ENCODE data around the gene SIDT1. TPM values are rescaled to one million over a fixed set of nuclear protein-coding genes. Genes with fewer than 3 reads are reported as not detected.
"Not testable (repeated sequence)": the region's sequence is repeated elsewhere in the genome, so short reads cannot be mapped to it uniquely, and the experiment has no call there.

The SIDT1 gene
- polyA plus RNA-seq, 1 donor, result 2.6 TPM

DNA sequence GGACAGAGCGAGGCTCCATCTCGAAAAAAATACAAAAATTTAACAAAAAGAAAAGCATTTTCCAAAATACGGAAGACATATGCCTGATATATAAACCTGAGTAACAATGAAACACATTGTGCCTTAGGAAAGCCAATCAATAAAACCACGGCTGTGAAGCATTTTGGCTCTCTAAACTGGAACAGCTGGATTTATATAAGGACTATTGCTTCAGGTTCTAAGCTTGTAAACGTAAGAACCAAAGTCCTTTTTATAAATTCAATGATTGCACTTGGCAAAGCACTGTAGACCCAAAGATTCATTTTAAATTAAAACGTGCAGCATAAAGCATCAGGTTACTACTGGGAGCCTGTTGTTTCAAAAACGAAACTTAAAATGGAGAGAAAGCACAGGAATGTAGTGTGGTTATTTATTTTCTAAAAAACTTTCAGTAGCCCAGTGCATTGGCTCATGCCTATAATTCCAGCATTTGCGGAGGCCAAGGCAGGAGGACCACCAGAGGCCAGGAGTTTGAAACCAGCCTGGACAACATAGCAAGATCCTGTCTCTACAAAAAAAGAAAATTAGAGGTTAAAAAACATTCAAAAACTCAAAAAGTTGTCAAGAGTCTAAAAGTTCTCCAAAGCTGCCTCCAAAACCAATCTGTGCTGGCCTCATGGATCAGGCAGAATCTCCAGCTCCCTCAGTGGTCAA lies 102.6 kb downstream of the SIDT1 start:
- no peak for DNase-seq (ENCODE audit: low read depth)

DNA sequence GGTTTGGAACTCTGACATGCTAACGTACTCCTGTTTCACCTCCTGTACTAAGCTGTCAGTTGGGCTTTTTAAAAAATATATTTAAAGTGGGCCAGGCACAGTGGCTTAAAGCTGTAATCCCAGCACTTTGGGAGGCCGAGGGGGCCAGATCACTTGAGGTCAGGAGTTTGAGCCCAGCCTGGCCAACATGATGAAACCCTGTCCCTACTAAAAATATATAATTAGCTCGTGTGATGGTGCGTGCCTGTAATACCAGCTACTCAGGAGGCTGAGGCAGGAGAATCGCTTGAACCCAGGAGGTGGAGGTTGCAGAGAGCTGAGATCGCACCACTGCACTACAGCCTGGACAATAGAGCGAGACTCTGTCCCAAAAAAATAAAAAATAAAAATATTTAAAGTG lies 103.7 kb downstream of the SIDT1 start:
- DNase-seq (ENCODE audit: low read depth), result not testable (repeated sequence)

DNA sequence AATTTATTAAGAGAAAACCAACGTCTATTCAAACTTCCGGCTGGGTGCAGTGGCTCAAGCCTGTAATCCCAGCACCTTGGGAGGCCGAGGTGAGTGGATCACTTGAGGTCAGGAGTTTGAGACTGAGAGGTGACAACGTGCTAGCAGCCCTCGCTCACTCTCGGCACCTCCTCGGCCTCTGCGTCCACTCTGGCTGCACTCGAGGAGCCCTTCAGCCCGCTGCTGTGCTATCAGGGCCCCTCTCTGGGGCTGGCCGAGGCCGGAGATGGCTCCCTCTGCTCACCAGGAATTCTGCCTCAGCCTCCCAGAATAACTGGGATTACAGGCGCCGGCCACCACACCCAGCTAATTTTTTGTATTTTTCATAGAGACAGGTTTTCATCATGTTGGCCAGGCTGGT lies 105.4 kb downstream of the SIDT1 start:
- DNase-seq (ENCODE audit: low read depth), result no peak

DNA sequence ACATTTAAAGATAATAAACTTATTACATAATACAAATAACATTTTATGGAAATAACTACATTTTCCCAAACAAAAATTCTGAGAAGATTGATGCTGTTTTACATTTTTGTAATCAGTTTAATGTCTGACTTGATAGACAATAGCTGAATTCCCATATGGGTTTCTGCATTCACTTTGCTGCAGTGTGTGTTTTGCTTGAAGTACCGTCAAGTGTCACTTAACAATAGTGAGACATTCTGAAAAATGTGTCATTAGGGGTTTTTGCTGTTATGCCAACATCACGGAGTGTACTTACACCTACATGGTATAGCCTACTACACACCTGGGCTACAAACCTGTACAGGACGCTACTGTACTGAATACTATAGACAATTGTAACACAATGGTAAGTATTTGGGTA lies 106.6 kb downstream of the SIDT1 start:
- DNase-seq (ENCODE audit: low read depth), result no peak

DNA sequence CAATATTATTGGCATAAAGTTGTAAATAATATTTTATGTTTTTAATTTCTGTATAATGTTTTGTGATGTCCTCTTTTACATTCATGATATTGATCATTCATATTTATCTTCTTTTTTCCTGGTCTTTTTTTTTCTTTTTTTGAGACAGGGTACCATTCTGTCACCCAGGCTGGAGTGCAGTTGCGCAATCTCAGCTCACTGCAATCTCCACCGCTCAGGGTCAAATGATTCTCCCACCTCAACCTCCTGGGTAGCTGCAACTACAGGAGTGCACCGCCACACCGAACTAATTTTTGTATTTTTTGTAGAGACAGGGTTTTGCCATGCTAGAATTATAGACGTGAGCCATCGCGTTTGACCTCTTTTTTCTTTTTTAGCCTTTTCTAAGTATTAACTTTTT lies 111.2 kb downstream of the SIDT1 start:
- no peak for DNase-seq (ENCODE audit: low read depth)

DNA sequence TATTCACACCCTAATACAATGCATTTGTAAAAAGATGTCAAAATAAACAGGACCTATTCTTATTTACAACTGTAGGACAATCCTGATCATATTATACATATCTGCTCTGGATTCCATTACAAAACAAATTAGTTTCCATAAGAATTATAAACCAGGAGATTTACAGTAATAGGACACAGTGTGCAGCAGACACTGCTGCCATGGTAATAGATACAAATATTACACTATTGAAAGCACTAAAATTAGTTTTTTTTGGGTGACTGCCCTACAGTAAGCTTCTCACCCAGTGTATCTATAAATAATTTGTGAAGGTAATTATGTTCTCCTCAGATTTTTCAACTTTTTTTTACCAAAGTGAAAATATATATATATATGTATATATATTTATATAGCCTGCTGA lies 116.2 kb downstream of the SIDT1 start:
- no peak for DNase-seq (ENCODE audit: low read depth)

DNA sequence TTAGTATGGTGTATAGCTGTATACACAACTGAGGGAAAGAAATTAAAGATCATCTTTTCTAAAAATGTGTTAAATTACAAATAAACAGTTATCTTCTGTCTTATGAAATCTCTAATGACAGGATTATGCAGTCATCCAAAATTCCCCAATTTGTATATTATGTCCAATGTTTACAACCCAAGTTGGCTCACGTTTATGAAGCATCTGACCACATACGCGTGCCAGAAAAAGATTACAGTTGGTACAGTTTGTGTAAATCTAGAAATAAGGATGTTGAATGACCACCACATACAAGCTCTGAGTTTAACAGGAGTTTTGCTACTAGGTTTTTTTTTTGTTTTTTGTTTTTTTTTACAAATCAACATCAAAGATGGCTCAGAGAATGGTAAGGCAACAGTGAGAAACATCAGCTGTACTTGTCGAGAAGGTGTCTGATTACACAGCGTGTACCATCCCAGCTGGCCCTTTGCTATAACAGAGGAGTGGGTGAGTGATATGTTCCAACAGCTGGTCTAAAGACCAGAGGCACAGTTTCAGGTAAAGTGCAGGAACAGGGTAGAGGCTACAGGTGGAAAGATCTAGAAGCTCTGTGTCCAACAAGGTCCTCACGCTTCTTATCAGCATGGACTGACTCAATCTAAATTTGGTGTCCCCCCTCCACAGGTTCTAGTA lies 117.0 kb downstream of the SIDT1 start:
- DNase-seq (ENCODE audit: low read depth), result no peak

DNA sequence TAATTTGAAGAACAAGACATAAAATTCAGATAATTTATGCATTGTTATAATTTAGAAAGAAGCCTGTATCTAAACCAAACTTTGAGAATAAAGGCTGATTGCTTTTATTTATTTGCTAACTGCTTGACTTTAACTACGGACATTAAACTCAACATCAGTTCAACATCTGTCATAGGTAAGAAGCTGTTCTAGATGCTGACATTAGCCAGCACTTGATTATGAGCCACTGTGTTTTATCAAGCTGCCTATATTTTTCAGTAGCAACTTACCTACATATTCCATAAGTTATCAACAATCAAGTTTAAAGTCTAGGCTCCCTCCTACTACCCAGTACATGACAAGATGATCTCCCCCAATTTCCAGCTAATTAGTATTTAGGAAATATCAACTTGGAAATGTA lies 122.0 kb downstream of the SIDT1 start:
- DNase-seq (ENCODE audit: low read depth), result no peak

DNA sequence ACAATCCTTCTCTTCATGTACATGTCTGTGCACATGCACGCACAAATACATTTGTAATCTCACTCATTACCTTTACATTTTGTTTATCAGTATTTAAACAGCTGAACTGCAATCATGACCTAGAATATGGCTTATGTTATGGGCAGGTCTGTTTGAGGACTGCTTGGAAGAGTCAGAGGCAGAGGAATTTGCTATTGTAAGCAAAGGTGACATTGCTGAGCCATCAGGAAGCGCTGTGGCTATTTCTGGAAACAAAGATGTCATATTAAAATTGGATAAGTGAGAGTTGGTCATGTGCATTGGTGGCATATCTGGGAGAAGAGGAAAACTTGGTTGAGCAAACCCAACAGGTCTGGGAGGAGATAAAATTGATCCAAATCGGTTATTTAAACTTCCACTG lies 122.5 kb downstream of the SIDT1 start:
- DNase-seq (ENCODE audit: low read depth), result no peak

DNA sequence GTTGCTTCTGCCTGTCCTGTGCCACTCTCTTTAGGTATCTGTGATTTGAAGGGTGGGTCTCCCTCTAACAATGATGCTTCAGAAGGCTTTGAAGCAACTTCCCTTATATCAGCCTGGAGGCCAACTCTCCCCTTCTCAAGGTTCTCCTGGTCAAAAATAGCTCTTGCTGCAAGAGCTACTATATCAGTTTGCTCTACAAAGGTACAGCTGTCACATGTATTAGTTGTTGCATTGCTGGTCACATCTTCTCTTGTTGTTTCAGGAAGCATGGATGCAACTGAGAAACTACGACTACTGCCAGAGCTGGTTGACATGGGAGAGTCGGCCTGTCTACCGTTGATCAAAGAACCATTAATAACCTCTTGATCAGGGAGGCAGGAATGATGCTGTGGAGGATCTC lies 125.8 kb downstream of the SIDT1 start:
- DNase-seq (ENCODE audit: low read depth), result no peak

DNA sequence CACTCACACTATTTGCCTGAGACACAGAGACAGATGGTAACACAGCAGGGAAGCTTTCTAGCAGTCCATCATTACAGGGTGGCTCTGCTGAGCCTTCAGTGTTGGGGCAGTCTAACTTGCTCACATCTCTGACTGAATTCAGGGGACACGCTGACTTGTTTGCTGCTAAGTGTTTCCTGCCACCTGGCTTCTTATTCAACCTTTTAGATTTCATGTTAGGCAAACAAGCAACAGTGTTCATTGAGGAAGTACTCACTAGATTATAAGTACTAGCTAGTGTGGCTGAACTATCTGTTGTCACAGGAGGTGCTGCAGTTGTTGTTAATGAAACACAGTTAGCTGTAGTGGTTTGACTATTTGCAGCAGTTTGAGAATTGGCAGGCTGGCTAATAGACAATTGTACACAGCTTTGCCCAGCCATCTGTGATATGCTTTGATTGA lies 126.8 kb downstream of the SIDT1 start:
- no peak for DNase-seq (ENCODE audit: low read depth)

DNA sequence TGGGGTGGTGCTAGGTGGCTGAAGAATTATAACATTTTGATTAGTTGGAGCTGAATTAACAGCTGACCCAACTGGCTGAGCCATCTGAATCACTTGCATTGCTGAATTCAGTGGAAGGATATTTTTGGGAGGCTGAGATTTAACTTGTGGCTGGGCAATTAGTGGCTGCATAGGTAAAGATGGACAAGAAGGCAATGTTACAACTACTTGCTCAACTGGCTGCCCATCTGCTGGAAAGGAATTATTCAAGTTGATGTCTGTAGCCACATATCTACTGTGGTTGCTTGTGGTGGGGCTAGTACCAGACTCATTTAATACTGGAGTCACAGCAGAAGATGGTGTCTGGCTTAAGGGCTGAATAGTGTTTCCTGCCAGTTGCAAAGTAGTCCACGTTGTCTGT lies 127.6 kb downstream of the SIDT1 start:
- DNase-seq (ENCODE audit: low read depth), result no peak

DNA sequence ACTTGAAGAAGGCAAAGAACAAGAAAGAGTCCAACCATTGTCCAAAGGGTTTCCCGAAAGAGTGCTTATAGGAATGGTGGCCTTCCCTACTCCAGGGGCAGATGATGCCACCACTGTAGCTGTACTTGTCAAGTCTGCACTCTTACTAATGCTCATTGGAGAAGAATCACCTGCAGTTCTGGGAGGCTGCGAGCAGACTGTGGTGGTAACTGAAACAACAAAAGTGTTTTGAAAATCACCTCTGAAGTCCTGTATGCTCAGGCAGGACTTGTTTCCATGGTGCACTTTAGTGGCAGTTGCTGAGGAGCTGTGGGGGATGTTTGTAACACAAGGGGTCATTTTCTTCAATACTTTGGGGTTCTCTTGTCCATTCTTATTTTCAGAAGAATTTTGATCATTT lies 128.1 kb downstream of the SIDT1 start:
- DNase-seq (ENCODE audit: low read depth), result no peak

DNA sequence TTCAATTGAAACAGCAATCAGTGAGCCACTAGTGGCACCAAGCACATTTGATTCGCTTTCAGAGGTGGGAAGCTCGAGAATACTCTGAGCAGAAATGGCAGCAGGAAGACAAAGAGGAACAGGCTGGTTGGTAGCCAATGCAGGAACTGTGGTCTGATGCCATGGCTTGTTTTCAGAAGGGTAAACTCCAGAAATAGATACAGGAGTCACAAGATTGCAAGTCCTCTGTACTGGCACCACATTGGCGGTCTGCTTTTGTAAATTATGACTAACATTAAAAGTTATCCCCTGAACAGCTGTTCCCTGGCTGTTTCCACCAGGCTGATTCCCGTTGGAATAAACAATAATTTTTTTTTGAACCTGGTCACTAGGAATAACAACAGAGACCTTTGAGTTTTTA lies 128.5 kb downstream of the SIDT1 start:
- DNase-seq (ENCODE audit: low read depth), result no peak

DNA sequence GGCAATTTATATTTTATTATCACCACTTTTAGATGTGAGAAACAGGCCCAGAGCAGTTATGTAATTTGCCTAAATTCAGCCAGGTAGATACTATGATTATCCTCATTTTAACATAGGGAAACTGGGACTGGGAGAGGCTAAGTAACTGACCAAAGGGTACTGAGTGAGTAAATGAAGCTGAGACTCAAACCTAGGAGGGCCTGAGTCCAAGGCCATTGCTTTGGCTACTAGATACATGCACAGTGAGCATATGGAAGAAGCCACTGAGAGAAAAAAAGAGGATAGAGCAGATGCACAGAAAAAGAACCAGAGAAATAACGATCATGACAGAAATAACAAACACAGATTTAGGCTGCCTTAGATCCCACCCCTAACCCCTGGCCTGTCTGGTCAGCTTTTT lies 130.5 kb downstream of the SIDT1 start:
- no peak for DNase-seq (ENCODE audit: low read depth)

DNA sequence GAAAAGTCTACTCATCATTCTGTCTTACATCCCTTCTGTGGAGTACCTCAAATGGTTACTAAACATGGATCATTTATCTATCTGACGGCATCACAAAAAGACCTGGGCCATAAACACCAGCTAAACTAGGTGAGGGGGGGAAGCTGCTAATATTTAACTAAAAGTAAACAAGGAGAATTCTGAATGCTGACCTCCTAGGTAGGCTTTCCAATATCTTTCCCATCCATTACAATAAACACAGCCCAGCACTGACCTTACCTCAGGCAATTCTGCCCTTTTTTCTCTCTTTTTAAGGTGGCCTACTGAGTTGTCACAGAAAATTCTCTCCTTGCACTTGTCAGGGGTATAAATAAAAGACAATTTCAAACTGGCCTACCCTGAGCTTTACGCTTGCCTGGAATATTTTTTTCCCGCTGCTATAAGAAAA lies 131.0 kb downstream of the SIDT1 start:
- DNase-seq (ENCODE audit: low read depth), result no peak

DNA sequence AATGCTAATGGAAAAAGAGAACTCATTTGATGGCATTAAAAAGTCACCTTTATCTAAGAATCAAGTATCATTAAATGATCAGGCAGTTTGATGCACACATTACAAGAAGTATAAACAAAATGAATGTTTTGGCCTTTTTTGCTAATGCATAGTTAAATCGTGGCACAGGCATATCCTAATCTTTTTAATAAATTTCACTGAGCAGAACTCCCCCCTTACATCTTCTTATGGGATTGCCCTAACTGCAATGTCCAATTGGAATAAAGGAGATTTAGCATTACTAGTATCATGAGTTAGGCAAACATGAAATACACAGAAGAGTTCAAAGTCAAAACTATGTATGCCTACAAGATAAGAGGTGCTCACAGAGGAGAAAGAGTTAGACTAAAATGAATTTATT lies 131.4 kb downstream of the SIDT1 start:
- no peak for DNase-seq (ENCODE audit: low read depth)

DNA sequence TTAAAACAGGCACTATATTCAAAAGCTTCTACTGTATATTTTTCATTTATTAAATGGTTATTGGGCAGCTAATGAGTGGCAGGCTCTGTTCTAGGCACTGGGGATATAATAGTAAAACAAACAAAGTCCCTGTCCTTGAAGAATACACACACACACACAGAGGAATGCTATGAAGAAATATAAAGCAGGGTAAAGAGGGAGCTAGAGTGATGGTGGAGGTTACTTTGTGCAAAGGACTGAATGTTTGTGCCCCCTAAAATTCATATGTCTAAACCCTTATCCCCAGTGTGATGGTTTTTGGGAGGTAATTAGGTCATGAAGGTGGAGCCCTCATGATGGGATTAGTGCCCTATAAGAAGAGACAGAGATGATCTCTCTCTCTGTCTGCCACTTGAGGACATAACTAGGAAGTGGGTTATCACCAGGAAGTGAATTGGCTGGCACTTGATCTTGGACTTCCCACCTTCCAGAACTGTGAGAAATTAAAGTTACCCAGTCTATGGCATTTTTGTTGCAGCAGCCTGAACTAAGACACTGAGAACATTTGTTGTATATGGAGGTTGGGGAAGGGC lies 132.3 kb downstream of the SIDT1 start:
- no peak for DNase-seq (ENCODE audit: low read depth)

DNA sequence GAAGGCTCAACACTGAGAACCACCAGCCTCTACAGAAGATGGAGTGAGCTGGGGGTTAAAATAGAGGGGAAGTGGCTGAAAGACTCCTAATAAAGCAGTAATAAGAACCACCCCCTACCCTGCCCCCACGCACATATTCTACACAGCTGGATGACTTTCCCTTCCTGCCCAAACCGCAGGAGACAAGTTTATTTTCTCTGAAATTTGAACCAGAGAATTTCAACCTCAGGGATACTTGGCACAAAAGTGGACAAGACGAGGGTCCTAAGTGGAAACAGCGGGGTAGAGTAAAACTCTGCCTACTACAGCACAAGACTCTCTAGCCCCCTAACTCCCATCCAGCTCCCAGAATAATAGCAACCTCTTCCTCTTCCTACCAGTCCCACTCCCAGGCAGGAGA lies 135.7 kb downstream of the SIDT1 start:
- DNase-seq (ENCODE audit: low read depth), result no peak

DNA sequence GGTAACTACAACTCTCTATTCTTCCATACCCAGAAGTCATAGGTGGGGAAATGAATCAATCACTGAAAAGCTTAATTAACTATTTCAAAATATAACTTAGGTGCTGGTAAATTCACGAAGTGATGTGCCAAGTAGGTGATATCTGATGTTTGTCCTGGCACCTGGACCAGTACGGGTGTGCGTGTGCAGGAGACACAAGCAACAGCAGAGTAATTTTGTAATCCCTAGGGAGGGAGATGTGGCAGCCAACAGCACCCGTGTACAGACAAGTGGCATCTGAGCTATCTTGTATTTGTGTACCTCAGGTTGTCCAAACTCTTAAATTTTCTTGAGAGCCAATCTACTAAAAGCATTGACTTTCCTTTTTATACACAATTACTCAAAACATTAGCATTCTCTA lies 141.2 kb downstream of the SIDT1 start:
- DNase-seq (ENCODE audit: low read depth), result no peak

DNA sequence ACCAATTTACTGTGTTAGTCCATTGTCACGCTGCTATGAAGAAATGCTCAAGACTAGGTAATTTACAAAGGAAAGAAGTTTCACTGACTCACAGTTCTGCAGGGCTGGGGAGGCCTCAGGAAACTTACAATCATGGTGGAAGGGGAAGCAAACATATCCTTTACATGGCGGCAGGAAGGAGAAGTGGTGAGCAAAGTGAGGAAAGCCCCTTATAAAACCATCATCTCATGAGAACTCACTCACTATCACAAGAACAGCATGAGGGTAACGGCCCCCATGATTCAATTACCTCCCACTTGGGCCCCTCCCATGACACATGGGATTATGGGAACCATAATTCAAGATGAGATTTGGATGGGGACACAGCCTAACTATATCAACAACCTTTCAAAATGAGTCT lies 143.9 kb downstream of the SIDT1 start:
- DNase-seq (ENCODE audit: low read depth), result no peak

DNA sequence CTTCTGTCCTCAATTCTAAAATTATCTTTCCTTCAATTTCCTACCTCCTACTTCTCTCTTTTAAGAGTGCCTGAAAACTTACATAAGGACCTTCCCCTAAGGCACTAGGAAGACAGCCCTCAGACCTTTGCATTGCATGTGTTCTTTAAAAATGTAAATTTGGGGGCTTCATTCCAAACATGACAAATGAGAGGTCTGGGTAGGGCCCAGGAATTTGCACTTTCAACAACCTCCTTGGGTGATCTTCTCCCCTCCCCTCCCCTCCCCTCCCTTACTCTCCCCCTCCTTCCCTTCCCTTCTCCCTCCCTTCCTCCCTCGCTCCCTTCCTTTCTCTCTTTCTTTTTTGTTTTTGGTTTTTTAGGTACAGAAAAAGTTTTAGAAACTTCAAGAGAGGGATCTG lies 145.4 kb downstream of the SIDT1 start:
- DNase-seq (ENCODE audit: low read depth), result no peak

DNA sequence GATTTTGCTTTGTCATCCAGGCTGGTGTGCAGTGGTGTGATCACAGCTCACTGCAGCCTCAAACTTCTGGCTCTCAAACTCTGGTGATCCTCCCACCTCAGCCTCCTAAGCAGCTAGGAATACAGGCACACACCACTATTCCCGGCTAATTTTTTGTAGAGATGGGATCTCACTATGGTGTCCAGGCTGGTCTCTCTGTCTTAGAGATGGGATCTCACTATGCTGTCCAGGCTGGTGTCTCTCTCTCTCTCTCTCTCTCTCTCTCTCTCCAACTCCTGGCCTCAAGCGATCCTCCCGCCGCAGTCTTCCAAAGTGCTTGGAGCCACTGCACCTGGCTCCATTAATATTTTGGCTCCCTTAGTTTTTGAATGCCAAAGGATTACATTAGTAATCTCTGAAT lies 146.4 kb downstream of the SIDT1 start:
- DNase-seq (ENCODE audit: low read depth), result no peak
